Measurements from ENCODE around the gene CKMT2.

GRCh38 chr5:81205058-81205457, 28.1 kb upstream of the CKMT2 start:
- TF ChIP-seq POLR2AphosphoS5 (IDR thresholded peaks at IDR 0.05) (no peak), CTCF (IDR thresholded peaks at IDR 0.05) (no peak)
